HFFc6 (cell line): ENCODE results near the gene EVPL. TPM values are rescaled to one million over a fixed set of nuclear protein-coding genes. Genes with fewer than 3 reads are reported as not detected.

Experiments
- DNase-seq: peaks from one replicate; pipeline ENCODE4 v3.0.0-alpha.2; 2018
- H3K27ac Mint-ChIP-seq: 2 replicates; pipeline ENCODE4 v1.8.0; 2020; ENCODE audit warnings: mild to moderate bottlenecking, mixed read lengths
- H3K27me3 Mint-ChIP-seq: 2 replicates; pipeline ENCODE4 v1.8.0; 2021; ENCODE audit warnings: mild to moderate bottlenecking, moderate library complexity, mixed read lengths; ENCODE audit not compliant: insufficient read depth
- H3K36me3 Mint-ChIP-seq: 2 replicates; pipeline ENCODE4 v1.8.0; 2021; ENCODE audit warnings: low read depth, mixed read lengths
- H3K4me1 Mint-ChIP-seq: 2 replicates; pipeline ENCODE4 v1.8.0; 2020; ENCODE audit warnings: low read depth, mixed read lengths
- H3K4me3 Mint-ChIP-seq: 2 replicates; pipeline ENCODE4 v1.8.0; 2020; ENCODE audit warnings: mild to moderate bottlenecking, moderate library complexity, mixed read lengths
- H3K9me3 Mint-ChIP-seq: 2 replicates; pipeline ENCODE4 v1.8.0; 2020; ENCODE audit warnings: mild to moderate bottlenecking, mixed read lengths
- CTCF ChIP-seq: fragments of 200-600 bp; sonication (generic); IDR thresholded peaks from 2 replicates; pipeline ENCODE4 v1.5.0; 2021; ENCODE audit warnings: antibody characterized with exemption, mild to moderate bottlenecking
- total RNA-seq, 6 experiments: library from RNA; stranded (reverse); fragmentation: NEBNext Ultra II Directional; extraction: Animal tissue kit (Norgen Biotek cat#: 25700); gene quantifications; 2 replicates in 1 of 6; 3 replicates in 5 of 6; pipeline ENCODE4 v1.2.3, GENCODE V29; 2021

The EVPL gene
- total RNA-seq, 6 experiments from 2014 or later = not detected

DNA sequence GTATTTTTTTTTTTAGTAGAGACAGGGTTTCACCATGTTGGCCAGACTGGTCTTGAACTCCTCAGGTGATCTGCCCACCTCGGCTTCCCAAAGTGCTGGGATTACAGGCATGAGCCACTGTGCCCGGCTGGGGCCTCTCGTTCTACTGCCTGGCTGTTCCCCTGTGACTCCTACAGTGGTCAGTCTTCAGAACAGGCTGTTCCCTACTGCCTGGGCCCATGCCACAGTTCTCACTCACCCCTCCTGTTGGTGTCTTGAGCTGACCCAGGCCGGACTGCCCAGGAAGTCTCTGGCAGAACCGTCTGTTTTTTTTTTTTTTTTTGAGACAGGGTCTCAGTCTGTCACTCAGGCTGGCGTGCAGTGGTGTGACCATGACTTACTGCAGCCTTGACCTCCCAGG is 23.2 kb downstream of the EVPL start:
- Mint-ChIP-seq H3K4me3 (no peak overlapping the region), H3K27me3 (peaks cover 6% of the 10 kb centered on the region), H3K4me1 (peaks cover 8% of the 10 kb centered on the region), H3K36me3 (peaks cover 4% of the 10 kb centered on the region; the same call in 1 of the 2 replicates), H3K9me3 (no peaks in the 10 kb centered on the region), H3K27ac (no peak overlapping the region)
- TF ChIP-seq CTCF = no peak
- no peak for DNase-seq

- Mint-ChIP-seq H3K4me3 (no peak overlapping the region), H3K27ac (no peak overlapping the region)
Observed at GRCh38 chr17:76002100-76002499, 25.0 kb downstream of the EVPL start.

GRCh38 chr17:76000755-76001521 is 26.2 kb downstream of the EVPL start, which contains the start of gene CDK3:
Gene CDK3 (plus strand): TSS chr17:76000855. CDS start chr17:76001426, 571 bp downstream.
- no peak within 1 kb of the TSS for H3K4me3 Mint-ChIP-seq
- H3K27me3 Mint-ChIP-seq = peaks cover 3% of the 10 kb centered on the region
- no peak for DNase-seq
- no peak within 1 kb of the TSS for H3K27ac Mint-ChIP-seq
- peak; percentile 66 for TF ChIP-seq CTCF
- H3K9me3 Mint-ChIP-seq = no peaks in the 10 kb centered on the region
- peaks cover 31% of the 10 kb centered on the region for H3K4me1 Mint-ChIP-seq
- peaks cover 4% of the 10 kb centered on the region; the same call in 1 of the 2 replicates for H3K36me3 Mint-ChIP-seq

More at GRCh38 chr17:76002100-76002499, 25.0 kb downstream of the EVPL start:
- no peak for DNase-seq
- peaks cover 3% of the 10 kb centered on the region for H3K27me3 Mint-ChIP-seq
- peaks cover 4% of the 10 kb centered on the region; the same call in 1 of the 2 replicates for H3K36me3 Mint-ChIP-seq
- H3K4me1 Mint-ChIP-seq = peaks cover 24% of the 10 kb centered on the region
- no peaks in the 10 kb centered on the region for H3K9me3 Mint-ChIP-seq
- TF ChIP-seq CTCF = no peak

- no peak for DNase-seq
- Mint-ChIP-seq H3K36me3 (peaks cover 2% of the 10 kb centered on the region; the same call in 1 of the 2 replicates), H3K4me1 (peaks cover 23% of the 10 kb centered on the region), H3K4me3 (no peak overlapping the region), H3K27ac (no peak overlapping the region), H3K27me3 (peaks cover 3% of the 10 kb centered on the region), H3K9me3 (no peaks in the 10 kb centered on the region)
- peak; percentile 89 for TF ChIP-seq CTCF
Observed at GRCh38 chr17:76000016-76000754, 26.9 kb downstream of the EVPL start.

DNA sequence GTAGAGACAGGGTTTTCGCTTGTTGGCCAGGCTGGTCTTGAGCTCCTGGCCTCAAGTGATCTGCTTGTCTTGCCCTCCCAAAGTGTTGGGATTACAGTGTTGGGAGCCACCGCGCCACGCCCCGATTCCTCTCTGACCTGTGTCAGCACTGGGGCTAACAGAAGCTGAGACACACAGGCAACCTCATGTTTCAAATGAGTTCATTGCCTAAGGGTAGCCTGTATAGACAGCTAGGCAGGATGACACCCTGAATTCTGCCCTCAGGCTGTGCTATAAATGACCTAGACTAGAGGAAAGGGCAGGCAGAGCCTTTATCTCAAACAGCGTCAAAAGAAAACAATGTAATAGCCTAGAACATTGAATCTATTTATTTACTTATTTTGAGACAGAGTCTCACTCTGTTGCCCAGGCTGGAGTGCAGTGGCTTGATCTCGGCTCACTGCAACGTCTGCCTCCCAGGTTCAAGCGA is 28.7 kb downstream of the EVPL start:
- Mint-ChIP-seq H3K9me3 (no peaks in the 10 kb centered on the region), H3K27ac (no peak overlapping the region; the same call in 1 of the 2 replicates), H3K4me3 (no peak overlapping the region), H3K36me3 (no peaks in the 10 kb centered on the region), H3K27me3 (peaks cover 3% of the 10 kb centered on the region), H3K4me1 (peaks cover 22% of the 10 kb centered on the region)
- peak; percentile 28 for DNase-seq
- no peak for TF ChIP-seq CTCF
